Lung (tissue), 12 donors: ENCODE results near the gene AGBL4. TPM values are rescaled to one million over a fixed set of nuclear protein-coding genes. Genes with fewer than 3 reads are reported as not detected.

ENCODE experiments used
- ATAC-seq: fragments of 200-7000 bp; cut with Tn5 transposase; one replicate; pipeline ENCODE4 v1.9.1; 2020; ENCODE audit warnings: moderate number of reproducible peaks; ENCODE audit not compliant: insufficient read depth, low FRiP score
- DNase-seq, 3 donors: peaks; one replicate each; pipeline ENCODE4 v3.0.0-alpha.2; 2013 to 2017
- H3K27ac ChIP-seq, 2 donors: one replicate each; pipeline ENCODE4 v1.5.1; 2013; ENCODE audit warnings: mild to moderate bottlenecking in 2 of 2, moderate library complexity in 2 of 2, control low read depth in 1 of 2, inconsistent platforms in 1 of 2, low read depth in 1 of 2, low read length in 1 of 2
- H3K27me3 ChIP-seq, 3 donors: one replicate each; pipeline ENCODE4 v1.5.1; 2013; ENCODE audit warnings: low read length in 2 of 3; ENCODE audit not compliant: control insufficient read depth in 3 of 3, insufficient read depth in 3 of 3
- H3K36me3 ChIP-seq, 4 donors: one replicate each; pipeline ENCODE4 v1.5.1; 2013; ENCODE audit warnings: low read length in 4 of 4, mild to moderate bottlenecking in 1 of 4, moderate library complexity in 1 of 4; ENCODE audit not compliant: control insufficient read depth in 4 of 4, insufficient read depth in 4 of 4
- H3K4me1 ChIP-seq, 5 donors: one replicate each; pipeline ENCODE4 v1.5.1; 2013; ENCODE audit warnings: low read length in 5 of 5, mild to moderate bottlenecking in 2 of 5, moderate library complexity in 1 of 5; ENCODE audit not compliant: control insufficient read depth in 5 of 5, insufficient read depth in 5 of 5
- H3K4me3 ChIP-seq: one replicate; pipeline ENCODE4 v1.5.1; 2013; ENCODE audit warnings: mild to moderate bottlenecking, control low read depth, moderate library complexity
- H3K9ac ChIP-seq, 2 donors: one replicate each; pipeline ENCODE4 v1.5.1; 2013; ENCODE audit warnings: low read length in 2 of 2, control low read depth in 1 of 2; ENCODE audit not compliant: insufficient read depth in 1 of 2
- H3K9me3 ChIP-seq, 4 donors: one replicate each; pipeline ENCODE4 v1.5.1; 2013; ENCODE audit warnings: low read length in 3 of 4, mild to moderate bottlenecking in 1 of 4, moderate library complexity in 1 of 4; ENCODE audit not compliant: control insufficient read depth in 4 of 4, insufficient read depth in 3 of 4
- CTCF ChIP-seq: IDR thresholded peaks from 2 replicates; pipeline ENCODE4 v1.5.1; 2012; ENCODE audit warnings: mild to moderate bottlenecking; ENCODE audit errors: control extremely low read depth, extremely low read depth
- WGBS, 2 donors: extraction: QIAGEN DNeasy Blood & Tissue Kit; methylation state at CpG; one replicate each; pipeline ENCODE4 v1.1.7; 2013; 5-methylcytosine and 5-hydroxymethylcytosine counted together
- polyA plus RNA-seq, 2 donors: library from polyadenylated mRNA; stranded (reverse); fragments of 200-250 nt; gene quantifications; one replicate each; pipeline ENCODE4 v1.2.1, GENCODE V29; 2013
- total RNA-seq, 2 donors: library from RNA; depleted of rRNA in 1 of 2; stranded (reverse); fragments of >200 nt in 1 of 2; gene quantifications; one replicate each; pipeline ENCODE4 v1.2.1, GENCODE V29; 2014 to 2021
- donor health status: control.
- donor health status: control.
- donor health status: Bipolar disorder and iron deficiency.
- donor health status: healthy.
- donor health status: DM: yes; HTN: yes; CAD: no.

Gene AGBL4
- total and polyA plus RNA-seq, 4 donors = 0.24 to 7.5 (median 2.6) TPM

- ATAC-seq (no peak), DNase-seq (no peak)
- no peak for TF ChIP-seq CTCF
- Histone ChIP-seq H3K4me3 (no peak overlapping the region), H3K36me3 (no peaks in the 10 kb centered on the region), H3K27ac (no peak overlapping the region), H3K4me1 (peaks cover 0 to 2% (median 0%) of the 10 kb centered on the region in 5 donors), H3K9me3 (no peaks in the 10 kb centered on the region), H3K27me3 (no peaks in the 10 kb centered on the region), H3K9ac (no peak overlapping the region)
- 53 to 82% methylated on average over 2 of the region's 2 CpGs for WGBS, 2 donors
Observed at GRCh38 chr1:48830715-48831114, 1193.0 kb downstream of the AGBL4 start.

- Histone ChIP-seq H3K9ac (no peak overlapping the region), H3K4me1 (peaks cover 0 to 2% (median 0%) of the 10 kb centered on the region in 5 donors), H3K27ac (no peak overlapping the region), H3K4me3 (no peak overlapping the region), H3K36me3 (no peaks in the 10 kb centered on the region), H3K9me3 (no peaks in the 10 kb centered on the region), H3K27me3 (no peaks in the 10 kb centered on the region)
- TF ChIP-seq CTCF = no peak
- DNase-seq (no peak), ATAC-seq (no peak)
Observed at GRCh38 chr1:48829446-48829845, 1194.3 kb downstream of the AGBL4 start.

GRCh38 chr1:48823168-48823567 lies 1200.6 kb downstream of the AGBL4 start:
- Histone ChIP-seq H3K4me1 (peaks cover 0 to 4% (median 0%) of the 10 kb centered on the region in 5 donors), H3K36me3 (no peaks in the 10 kb centered on the region), H3K27ac (no peak overlapping the region), H3K27me3 (no peaks in the 10 kb centered on the region), H3K9me3 (no peaks in the 10 kb centered on the region), H3K4me3 (no peak overlapping the region), H3K9ac (no peak overlapping the region)
- ATAC-seq (no peak), DNase-seq (peak; percentile 29 to 66 (median 55))
- TF ChIP-seq CTCF = no peak

- ATAC-seq (no peak), DNase-seq (no peak)
- TF ChIP-seq CTCF = no peak
- Histone ChIP-seq H3K27me3 (no peaks in the 10 kb centered on the region), H3K9ac (no peak overlapping the region), H3K4me3 (no peak overlapping the region), H3K4me1 (peaks cover 0 to 4% (median 0%) of the 10 kb centered on the region in 5 donors), H3K9me3 (peaks cover 0 to 1% (median 0%) of the 10 kb centered on the region in 4 donors), H3K36me3 (no peaks in the 10 kb centered on the region), H3K27ac (no peak overlapping the region)
- 92 to 96% methylated on average over 3 of the region's 3 CpGs for WGBS, 2 donors
Observed at GRCh38 chr1:48820491-48820890, 1203.3 kb downstream of the AGBL4 start.
